Measurements from ENCODE around the gene VPS13D. TPM values are rescaled to one million over a fixed set of nuclear protein-coding genes. Genes with fewer than 3 reads are reported as not detected.
"Not testable (repeated sequence)": the region's sequence is repeated elsewhere in the genome, so short reads cannot be mapped to it uniquely, and the experiment has no call there.

VPS13D gene
- total RNA-seq, 1 donor from 2014 or later, result 28.3 TPM

DNA sequence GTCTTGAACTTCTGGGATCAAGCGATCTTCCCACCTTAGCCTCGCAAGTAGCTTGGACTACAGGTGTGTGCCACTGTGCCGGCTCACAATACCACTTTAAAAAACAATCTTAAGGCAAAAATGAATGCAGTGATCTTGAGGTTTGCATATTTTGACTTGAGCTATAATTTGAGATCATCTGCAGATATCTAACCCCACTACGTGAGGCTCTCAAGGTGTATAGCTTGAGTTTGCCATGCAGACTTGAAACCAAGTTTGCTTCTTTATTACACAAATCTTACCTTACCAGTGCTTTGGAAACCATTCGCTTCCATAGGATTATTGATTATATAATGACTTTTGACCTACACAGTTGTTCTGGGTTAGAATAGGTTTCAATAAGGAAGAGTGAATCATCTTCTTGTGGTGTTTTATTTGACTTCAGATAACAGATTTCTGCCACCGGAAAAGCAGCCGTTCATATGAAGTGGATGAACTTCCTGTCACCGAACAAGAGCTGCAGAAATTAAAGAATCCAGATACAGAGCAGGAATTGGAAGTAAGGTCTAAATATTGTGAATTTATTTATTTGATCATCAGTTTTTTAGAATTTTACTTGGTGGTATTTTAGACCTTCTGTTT is 155.1 kb downstream of the VPS13D start:
- Histone ChIP-seq H3K4me1 (peaks cover 0 to 14% of the 10 kb centered on the region in 2 donors), H3K4me3 (no peak overlapping the region), H3K27ac (no peak overlapping the region), H3K27me3 (no peaks in the 10 kb centered on the region), H3K36me3 (peaks cover 54 to 70% of the 10 kb centered on the region in 2 donors), H3K9me3 (peaks cover 0 to 4% of the 10 kb centered on the region in 2 donors)
- intact Hi-C loops (cut with DNase I), result no loop called here
- TF ChIP-seq, protein P1, sequence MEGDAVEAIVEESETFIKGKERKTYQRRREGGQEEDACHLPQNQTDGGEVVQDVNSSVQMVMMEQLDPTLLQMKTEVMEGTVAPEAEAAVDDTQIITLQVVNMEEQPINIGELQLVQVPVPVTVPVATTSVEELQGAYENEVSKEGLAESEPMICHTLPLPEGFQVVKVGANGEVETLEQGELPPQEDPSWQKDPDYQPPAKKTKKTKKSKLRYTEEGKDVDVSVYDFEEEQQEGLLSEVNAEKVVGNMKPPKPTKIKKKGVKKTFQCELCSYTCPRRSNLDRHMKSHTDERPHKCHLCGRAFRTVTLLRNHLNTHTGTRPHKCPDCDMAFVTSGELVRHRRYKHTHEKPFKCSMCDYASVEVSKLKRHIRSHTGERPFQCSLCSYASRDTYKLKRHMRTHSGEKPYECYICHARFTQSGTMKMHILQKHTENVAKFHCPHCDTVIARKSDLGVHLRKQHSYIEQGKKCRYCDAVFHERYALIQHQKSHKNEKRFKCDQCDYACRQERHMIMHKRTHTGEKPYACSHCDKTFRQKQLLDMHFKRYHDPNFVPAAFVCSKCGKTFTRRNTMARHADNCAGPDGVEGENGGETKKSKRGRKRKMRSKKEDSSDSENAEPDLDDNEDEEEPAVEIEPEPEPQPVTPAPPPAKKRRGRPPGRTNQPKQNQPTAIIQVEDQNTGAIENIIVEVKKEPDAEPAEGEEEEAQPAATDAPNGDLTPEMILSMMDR (IDR thresholded peaks at IDR 0.05), result no peak
- DNase-seq (ENCODE audit: low spot score in 2 of 2), result no peak

GRCh38 chr1:12386130-12386529 is 156.3 kb downstream of the VPS13D start:
- peaks cover 0 to 4% of the 10 kb centered on the region in 2 donors for H3K9me3 ChIP-seq
- no peaks in the 10 kb centered on the region for H3K27me3 ChIP-seq
- TF ChIP-seq, protein P1 (IDR thresholded peaks at IDR 0.05), result no peak
- H3K36me3 ChIP-seq, result peaks cover 60 to 81% of the 10 kb centered on the region in 2 donors
- no peak overlapping the region for H3K4me3 ChIP-seq
- no peak for DNase-seq (ENCODE audit: low spot score in 2 of 2)
- H3K27ac ChIP-seq, result no peak overlapping the region
- intact Hi-C loops (cut with DNase I), result no loop called here
- peaks cover 0 to 5% of the 10 kb centered on the region in 2 donors for H3K4me1 ChIP-seq

DNA sequence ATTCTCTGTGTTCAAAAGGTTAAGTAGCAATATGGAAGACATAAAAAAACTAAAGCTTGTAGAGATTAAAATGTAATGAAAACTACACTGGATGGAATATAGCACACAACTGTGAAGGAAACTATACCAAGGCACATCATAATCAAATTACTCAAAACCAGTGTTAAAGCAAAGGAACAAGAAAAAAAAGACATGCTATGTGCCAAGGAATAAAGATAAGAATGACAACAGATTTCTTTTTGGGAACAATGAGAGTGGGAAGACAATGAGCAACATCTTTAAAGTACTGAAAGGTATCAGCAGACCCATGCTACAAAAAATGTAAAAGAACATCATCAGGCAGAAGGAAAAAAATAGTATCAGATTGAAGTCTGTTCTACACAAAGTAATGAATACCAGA is 157.8 kb downstream of the VPS13D start:
- Histone ChIP-seq H3K36me3 (peaks cover 62 to 80% of the 10 kb centered on the region in 2 donors), H3K9me3 (peaks cover 0 to 4% of the 10 kb centered on the region in 2 donors), H3K27me3 (no peaks in the 10 kb centered on the region), H3K4me1 (no peaks in the 10 kb centered on the region), H3K27ac (no peak overlapping the region), H3K4me3 (no peak overlapping the region)
- no peak for DNase-seq (ENCODE audit: low spot score in 2 of 2)
- intact Hi-C loops (cut with DNase I), result no loop called here
- TF ChIP-seq, protein P1 (IDR thresholded peaks at IDR 0.05), result no peak

- DNase-seq (ENCODE audit: low spot score in 2 of 2); intact Hi-C loops (cut with DNase I): not testable (repeated sequence)
- peaks cover 45 to 56% of the 10 kb centered on the region in 2 donors for H3K36me3 ChIP-seq
These were observed 160.5 kb downstream of the VPS13D start for GRCh38 chr1:12390296-12390695.

DNA sequence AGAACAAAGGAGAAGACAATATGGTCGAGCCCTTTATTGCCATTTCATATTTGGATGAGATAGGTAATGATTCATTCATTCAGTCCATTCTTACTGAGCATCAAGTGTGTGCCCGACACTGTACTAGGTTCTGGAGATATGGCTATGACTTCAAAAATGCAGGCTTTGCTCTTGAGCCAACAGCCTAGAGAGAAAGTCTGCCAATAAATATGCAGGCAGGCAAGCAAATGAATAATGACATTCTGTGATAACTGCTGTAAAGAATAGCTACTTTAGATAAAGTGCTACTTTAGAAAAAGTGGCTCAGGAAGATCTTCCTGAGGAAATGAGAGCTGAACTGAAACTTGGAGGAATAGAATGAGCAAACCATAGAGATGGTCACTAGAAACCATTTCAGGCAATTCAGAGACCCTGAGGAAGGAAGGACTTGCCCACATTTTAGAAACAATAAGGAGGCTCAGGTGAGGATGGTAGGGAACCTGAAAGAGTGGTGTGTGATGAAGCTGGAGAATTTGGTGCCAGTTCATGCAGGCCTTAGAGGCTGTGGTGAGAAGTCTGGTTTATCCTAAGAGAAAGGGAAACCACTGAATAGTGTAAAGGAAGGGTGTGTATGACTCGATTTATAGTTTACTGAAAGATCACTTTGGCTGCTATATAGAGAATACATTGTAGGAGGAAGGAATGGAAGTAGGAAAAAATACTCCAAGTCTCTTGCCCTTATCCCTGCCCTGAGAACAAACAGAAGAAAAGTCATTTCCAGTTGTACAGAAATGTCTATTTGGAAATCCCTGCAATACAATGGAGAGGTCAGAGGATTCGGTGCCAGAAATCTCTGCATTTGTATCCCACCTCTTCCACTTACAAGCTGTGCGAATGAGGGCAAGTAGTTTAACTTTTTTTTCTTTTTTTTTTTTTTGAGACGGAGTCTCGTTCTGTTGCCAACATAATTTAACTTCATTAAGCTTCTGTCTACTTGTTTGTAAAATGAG is 167.9 kb downstream of the VPS13D start:
- Histone ChIP-seq H3K27ac (no peak overlapping the region), H3K4me3 (no peak overlapping the region), H3K36me3 (peaks cover 7 to 14% of the 10 kb centered on the region in 2 donors), H3K9me3 (no peaks in the 10 kb centered on the region), H3K4me1 (peaks cover 0 to 12% of the 10 kb centered on the region in 2 donors), H3K27me3 (no peaks in the 10 kb centered on the region)
- intact Hi-C loops (cut with DNase I), result no loop called here
- DNase-seq (ENCODE audit: low spot score in 2 of 2), result no peak
- TF ChIP-seq, protein P1 (IDR thresholded peaks at IDR 0.05), result no peak

More at GRCh38 chr1:12390296-12390695, 160.5 kb downstream of the VPS13D start:
- not testable (repeated sequence) for H3K4me3 ChIP-seq, H3K27me3 ChIP-seq, H3K9me3 ChIP-seq, H3K4me1 ChIP-seq, H3K27ac ChIP-seq

GRCh38 chr1:12398479-12398878 is 168.6 kb downstream of the VPS13D start:
- DNase-seq (ENCODE audit: low spot score in 2 of 2), result no peak
- no peaks in the 10 kb centered on the region for H3K9me3 ChIP-seq
- H3K36me3 ChIP-seq, result peaks cover 7 to 15% of the 10 kb centered on the region in 2 donors
- no peak overlapping the region for H3K4me3 ChIP-seq
- intact Hi-C loops (cut with DNase I), result no loop called here
- peaks cover 0 to 12% of the 10 kb centered on the region in 2 donors for H3K4me1 ChIP-seq
- TF ChIP-seq, protein P1 (IDR thresholded peaks at IDR 0.05), result no peak
- H3K27ac ChIP-seq, result no peak overlapping the region
- H3K27me3 ChIP-seq, result no peaks in the 10 kb centered on the region
